HG03045 (cell line): ENCODE results near the gene NPLOC4.

Experiments
- ATAC-seq: cut with Tn5 transposase; IDR thresholded peaks from one replicate; pipeline ENCODE4 v1.9.1; 2021; ENCODE audit warnings: mild to moderate bottlenecking, moderate library complexity; ENCODE audit not compliant: unreplicated experiment

Gene NPLOC4

DNA sequence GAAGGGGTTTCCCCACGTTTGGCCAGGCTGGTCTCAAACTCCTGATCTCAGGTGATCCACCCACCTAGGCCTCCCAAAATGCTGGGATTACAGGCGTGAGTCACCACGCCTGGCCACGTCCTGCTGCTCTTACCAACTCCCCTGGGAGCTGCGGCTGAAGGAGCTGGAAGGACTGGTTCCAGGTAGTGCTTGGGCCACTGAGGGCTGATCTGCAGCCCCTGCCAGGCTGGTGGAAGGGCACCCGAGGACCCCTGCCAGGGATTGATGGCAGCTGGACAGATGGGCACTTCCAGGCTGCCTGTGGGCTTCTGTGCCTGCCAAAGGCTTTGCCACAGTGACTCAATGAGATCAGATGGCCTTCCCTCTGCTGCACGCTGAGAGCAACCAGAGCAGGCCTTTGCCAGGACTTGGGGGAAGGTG is 27.1 kb upstream of the NPLOC4 start:
- ATAC-seq = no peak

DNA sequence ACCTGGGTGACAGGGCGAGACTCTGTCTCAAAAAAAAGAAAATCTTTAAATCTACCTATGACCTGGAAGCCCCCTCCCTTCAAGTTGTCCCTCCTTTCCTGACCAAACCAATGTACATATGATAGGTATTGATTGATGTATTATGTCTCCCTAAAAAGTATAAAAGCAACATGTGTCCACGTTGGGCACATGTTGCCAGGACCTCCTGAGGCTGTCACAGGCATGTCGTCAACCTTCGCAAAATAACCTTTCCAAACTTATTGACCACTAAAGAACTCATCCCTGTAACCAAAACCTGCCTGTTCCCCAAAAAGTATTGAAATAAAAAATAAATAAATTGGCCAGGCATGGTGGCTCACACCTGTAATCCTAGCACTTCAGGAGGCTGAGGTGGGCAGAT is 25.1 kb upstream of the NPLOC4 start:
- ATAC-seq = no peak

DNA sequence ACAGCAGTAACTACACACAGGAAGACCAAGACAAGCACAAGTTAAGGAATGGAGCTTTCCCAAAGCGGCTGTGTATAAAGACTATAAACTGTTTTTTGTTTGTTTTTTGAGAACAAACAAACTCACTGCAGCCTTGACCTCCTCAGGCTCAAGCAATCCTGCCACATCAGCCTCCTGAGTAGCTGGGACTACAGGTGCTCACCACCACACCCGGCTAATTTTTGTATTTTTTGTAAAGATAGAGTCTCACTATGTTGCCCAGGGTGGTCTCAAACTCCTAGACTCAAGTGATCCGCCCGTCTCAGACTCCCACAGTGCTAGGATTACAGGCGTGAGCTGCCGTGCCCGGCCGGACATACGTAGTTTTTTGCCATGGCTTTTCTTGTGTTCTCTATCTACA is 23.5 kb upstream of the NPLOC4 start:
- no peak for ATAC-seq

DNA sequence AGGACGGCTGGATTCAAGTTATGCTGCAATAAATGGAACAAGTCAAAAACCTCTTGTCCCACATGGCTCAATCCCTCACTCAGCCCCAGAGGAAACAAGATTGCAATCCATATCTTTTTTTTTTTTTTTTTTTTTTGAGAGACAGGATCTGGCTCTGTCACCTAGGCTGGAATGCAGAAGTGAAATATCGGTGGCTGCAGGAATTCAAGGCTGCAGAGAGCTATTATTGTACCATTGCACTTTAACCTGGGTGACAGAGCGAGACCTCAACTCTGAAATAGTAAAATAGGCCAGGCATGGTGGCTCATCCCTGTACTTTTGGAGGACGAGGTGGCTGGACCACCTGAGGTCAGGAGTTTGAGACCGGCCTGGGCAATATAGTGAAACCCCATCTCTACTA is 22.1 kb upstream of the NPLOC4 start:
- ATAC-seq = no peak

DNA sequence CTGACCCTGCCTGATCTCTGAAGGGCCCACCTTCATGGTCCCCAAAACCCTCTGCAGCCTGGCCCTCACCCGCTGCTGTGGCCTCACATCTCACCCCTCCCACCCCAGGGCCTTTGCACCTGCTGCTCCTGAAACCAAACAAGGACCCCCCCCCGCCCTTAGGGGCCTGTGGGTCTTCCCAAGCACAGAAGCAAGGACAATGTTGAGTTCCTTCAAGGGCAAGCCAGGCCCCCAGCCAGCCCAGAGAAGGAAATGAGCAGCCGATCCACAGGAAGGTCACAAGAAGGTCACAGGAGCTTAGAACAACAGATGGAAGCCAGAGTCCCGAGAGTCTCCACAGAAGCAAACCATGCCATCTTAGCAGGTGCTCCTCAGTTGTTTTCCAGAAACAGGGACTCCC is 19.9 kb upstream of the NPLOC4 start:
- ATAC-seq = no peak

DNA sequence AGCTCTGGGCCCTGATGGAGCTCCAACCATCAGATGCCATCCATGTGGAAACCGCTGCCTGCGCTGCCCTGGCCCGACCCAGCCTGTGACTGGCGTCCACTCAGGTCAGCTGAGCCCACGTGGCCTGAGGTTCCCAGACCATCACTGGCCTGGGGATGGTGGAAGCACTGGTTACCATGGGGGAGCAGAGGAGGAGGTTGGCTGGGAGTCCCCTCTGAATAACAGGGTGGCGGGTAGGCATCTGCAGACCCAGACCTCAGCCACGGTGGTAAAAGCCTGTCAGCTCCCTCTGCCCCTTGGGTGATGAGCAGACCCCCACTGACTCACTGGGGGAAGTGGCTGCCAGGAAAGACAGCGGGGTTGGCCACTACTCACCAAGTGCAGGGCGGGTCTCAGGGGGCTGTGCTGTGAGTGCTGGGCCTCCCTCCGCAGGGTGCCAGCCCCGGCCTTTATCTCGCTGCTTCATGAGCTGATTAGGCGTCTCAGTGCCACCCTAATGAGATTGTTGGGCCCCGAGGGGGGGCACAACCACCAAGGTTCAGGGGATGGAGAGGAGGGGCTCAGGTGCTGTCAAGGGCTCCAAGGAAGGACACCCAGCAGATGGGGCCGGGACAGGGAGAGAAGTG is 19.3 kb upstream of the NPLOC4 start, which contains the start of gene PDE6G:
Gene PDE6G, minus strand, starts transcription at position 425 of the 626 bp plus-strand sequence. CDS start 3,237 bp downstream, outside the sequence.
- ATAC-seq = no peak

DNA sequence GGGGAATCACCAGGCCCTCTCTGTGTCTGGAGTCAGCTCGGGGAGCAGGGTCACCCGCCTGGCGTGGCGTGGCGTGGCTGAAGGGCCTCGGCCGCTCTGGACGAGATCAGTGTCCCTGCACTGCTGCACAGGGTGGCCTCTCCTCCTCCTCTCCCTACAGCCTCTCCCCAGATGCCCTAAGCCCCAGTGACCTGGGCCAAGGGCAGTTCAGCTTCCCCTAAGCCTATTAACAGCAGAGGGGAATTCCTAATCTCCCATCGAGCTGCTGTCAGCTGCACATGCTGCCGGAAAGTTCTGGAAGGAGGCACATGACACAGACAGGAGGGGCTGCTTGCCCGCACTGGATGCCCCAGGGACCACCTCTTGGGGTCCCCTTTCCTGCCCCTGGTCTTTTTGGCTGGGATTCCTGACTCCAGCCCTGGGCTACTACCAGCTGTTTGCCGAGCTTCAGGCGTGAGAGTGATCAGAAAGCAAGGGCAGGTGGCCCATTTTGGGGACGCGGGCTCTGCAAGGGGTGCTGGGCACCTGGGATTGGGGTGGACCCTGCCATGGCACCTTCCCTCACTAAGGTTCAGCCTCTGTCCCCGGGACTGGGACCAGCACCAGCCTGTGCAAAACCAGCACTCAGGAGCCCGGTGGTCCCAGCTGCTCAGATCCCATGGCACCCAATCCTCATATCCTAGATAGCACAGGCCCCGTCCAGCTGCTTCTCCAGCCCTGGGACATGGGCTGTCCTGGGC is 18.6 kb upstream of the NPLOC4 start:
- ATAC-seq = no peak

DNA sequence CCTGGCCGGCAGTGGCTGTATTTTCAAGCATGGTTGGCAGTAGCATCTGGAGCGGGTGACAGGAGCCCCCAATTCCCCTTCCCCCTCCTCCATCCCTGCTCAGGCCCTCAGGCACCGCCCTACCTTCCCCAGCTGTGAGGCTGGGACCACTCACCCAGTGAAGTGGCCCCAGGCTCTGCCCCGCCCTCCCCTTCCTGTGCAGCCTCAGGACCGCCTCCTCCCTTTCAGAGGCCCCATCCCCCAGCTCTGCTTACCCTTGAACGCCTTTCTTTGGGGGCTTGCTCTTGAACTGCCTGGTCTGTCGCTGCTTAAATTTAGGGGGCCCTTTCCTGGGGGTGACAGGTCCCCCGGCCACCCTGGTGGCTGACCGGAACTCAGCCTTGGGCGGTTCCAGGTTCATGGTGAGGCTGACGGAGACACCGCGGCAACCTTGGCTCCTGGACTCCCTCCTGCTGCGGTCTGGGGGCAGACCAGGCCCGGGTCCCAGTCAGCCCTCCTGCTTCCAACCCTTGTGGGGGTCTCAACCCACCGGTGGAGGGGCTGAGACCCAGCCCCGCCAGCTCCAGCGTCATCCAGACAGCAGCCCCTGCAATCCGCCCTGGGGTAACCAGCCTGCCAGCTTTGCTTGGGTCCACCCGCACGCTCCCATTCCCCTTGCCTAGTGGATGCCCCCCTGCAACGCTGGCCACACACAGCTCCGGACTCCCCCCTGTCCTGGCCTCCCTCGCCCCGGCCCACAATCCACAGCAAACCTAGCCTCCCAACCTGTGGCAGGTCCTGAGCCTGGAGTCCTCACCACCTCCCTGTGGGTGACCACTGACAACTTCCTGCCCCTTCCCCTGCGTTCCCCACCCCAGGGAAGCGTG is 16.2 kb upstream of the NPLOC4 start:
- ATAC-seq = no peak

DNA sequence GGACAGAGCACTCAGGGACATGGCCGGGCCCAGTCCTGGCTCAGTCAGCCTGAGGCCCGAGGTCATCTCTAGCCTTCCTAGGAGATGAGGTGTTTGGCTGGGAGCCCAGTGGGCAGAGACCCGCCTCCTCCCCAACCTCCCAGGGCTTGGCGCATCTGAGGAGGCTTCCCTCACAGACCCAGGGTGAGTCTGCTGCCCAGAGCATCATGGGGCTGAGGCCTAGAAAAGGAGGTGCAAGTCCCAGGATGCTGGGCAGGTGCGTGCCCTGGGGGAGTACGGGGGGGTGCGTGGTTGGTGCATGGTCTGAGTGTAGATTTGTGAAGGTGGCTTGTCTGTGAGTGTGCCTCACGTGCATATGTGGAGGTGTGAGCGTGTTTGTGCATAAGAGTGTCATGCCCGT is 14.8 kb upstream of the NPLOC4 start:
- no peak for ATAC-seq

DNA sequence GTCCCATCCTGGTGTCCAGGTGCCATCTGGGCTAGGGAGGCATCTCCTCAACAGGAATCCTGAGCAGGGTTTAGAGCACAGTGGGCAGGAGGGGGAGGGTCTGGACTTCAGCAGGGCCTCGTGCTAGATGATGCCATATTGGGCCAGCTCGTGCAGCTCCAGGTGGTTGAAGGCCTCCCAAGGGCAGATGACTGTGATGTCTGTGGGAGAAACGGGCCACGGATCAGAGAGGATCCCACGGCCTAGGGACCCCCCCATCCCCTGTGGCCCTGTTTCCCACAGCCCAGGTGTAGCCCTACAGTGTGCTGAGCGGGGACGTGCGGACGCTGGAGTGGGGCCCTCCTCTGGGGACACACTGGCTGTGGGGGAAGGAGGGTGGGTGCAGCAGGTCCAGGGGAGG is 14.0 kb upstream of the NPLOC4 start:
- ATAC-seq = no peak

DNA sequence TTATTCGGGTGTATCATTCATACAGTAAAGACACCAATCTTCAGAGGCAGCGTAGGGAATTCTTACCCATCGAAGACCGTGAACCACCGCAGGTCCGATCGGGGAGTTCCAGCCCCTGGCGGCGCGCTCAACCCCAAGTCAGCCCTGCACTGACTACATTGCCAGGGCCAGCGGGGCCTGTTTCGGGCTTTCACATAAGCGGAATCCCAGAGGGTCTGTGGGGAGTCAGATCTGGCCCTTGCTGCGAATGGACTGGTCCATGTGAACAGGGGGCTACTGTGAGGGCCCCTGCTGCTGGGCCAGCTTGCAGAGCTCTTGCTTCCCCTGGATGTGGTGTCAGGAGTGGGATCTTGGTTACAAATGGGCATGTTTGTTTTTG is 11.8 kb upstream of the NPLOC4 start:
- no peak for ATAC-seq

DNA sequence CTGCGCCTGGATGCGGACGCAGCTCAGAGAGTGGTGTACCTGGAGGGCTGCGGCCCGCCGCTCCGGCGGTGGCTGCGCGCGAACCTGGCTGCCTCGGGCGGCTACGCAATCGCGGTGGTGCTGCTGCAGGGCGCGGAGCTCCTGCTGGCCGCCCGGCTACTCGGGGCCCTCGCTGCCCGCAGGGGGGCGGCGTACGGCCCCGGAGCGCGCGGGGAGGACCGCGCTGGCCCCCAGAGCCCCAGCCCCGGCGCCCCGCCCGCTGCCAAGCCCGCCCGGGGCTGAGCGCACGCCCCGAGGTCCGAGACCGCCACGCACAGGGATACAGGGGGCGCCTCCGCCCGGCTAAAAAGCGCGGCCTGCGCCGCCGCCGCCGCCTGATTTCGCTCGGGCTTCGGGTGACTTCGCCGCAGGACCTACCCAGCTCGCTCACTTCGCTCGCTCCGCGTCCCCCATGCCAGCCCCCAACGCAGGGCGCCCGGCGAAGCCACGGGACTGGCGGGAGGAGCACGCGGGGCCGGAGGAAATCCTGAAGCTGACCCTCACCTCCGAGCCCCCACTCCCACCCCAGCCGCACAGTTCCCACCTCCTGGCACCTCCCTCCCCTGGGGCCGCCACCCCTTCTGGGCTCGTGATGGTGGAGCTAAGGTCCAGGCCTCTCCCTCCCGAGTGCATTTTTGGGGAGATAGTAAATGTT is 11.2 kb upstream of the NPLOC4 start:
- no peak for ATAC-seq

DNA sequence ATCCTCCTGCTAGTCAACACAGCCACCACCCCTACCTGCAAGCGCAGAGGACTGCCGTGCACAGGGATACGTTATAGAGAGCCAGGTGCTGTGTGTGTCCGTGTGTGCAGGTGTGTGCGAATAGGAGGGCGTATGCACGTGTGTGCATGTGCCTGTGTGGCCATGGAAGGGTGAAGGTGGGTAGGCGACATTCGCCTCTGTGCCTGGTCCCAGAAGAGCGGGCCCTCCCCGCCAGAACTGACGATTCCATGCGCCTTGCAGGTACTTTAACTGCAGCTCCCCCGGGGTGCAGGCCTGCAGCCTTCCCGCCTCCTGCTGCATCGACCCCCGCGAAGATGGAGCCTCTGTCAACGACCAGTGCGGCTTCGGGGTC is 10.7 kb upstream of the NPLOC4 start:
- ATAC-seq = no peak

DNA sequence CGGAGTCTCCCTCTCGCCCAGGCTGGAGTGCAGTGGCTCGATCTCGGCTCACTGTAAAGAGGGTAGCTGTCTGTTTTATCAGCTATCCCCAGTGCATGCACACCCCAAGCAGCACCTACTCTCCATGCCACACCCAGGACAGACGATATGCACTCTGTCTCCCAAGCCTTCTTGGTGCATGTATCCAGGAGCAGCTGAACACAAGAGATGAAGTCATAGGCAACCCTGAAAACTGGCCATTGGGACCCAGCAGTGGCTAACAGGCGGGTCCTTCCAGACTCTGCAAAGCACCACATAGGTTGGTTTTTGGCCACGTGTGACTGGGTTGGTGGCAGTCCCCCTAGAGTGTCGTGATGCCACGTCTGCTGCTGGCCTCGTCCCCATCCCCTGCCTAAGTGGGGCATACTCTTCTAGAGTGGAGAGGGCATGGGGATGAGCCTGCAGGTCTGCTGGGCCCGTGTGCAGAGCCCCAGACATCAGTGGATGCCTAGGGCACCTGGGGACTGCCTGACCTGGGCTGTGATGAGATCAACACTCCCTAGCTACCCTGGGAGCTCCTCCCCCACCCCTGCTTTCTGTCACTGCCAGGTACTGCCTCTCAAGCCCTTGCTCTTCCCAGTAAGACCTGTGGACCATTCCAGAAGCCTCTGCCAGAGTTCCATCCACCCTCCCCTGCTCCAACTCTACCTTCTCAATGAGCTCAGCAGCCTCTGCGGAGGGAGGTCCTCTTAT is 10.1 kb upstream of the NPLOC4 start:
- ATAC-seq = no peak

DNA sequence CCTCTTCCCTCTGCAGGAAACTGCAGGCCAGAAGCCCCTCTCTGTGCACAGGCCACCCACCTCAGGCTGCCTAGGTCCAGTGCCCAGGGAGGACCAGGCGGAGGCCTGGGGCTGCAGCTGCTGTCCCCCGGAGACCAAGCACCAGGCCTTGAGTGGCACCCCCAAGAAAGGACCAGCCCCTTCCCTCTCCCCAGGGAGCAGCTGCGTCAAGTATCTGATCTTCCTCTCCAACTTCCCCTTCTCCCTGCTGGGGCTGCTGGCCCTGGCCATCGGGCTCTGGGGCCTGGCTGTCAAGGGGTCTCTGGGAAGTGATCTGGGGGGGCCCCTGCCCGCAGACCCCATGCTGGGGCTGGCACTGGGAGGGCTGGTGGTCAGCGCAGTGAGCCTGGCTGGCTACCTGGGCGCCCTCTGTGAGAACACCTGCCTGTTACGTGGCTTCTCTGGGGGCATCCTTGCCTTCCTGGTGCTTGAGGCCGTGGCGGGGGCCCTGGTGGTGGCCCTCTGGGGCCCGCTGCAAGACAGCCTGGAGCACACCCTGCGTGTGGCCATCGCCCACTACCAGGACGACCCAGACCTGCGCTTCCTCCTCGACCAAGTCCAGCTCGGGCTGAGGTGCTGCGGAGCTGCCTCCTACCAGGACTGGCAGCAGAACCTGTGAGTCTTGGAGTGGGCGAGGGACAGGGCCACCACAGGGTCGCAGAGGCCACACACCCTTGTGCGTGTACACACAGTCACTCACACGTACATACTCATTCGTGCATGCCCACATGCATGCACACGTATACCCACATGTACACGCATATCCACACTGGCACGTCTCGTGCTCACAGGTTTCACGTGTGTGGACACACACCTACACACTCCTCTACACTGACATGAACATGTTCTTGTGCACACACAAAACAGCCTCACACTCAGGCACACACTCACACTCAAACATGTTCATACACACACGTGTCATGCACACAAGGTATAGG is 8.4 kb upstream of the NPLOC4 start:
- ATAC-seq = no peak

DNA sequence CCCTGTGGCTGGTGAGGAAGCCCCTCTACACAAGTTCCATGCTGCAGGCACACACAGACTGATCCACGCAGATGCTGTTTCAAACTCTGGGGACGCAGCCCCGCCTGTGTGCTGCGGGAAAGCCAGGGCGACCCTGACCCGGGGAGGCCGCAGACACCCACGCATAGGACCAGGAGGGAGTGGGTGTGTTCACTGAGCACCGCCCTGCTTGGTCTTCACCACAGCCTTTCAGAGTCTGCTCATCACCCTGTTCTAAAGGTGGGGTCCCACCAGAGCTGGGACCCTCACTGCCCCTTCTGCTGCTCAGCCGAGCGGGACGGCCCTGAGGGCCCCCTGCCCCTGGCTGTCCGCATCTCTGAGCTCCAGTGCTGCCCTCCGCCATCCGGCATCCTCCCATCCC is 7.6 kb upstream of the NPLOC4 start:
- no peak for ATAC-seq

DNA sequence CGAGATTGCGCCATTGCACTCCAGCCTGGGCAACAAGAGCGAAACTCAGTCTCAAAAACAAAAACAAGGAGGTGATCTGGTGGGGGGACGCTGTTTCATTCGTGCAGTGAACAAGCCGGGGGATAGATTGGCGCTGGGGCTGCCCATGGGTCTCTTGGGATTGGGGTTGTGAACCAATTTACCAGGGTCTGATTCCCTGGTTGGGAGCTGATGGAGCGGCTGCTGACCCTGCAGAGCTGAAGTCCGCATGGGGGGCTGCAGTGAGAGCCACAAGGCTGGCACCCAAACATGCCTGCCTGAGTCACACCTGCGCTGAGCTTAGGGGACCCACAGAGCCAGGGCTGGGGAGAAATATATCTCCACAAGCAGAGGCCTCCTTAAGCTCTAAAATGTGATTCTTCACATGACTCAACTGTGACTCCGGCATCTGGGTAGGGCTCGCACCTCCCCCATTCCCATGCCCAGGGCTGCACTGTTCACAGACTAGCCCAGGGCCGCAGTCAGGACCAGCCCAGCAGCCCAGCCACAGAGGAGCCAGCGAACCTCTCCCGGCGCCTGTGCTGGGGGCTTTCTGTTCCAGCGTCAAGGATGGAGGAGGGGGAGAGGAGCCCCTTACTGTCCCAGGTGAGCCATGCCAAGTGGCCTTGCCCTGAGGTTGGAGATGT is 5.0 kb upstream of the NPLOC4 start:
- no peak for ATAC-seq

DNA sequence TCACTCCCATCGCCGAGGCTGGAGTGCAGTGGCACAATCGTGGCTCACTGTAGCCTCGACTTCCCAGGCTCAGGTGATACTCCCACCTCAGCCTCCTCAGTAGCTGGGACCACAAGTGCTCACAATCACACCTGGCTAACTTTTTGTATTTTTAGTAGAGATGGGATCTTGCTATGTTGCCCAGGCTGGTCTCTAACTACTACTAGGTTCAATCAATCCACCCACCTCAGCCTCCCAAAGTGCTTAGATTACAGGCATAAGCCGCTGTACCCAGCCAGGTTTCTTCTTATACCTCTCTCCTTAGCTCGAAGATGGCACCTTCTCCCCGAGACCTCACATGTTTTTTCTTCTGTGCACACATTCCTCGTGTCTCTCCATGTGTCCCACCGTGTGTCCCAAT is 3.1 kb upstream of the NPLOC4 start:
- no peak for ATAC-seq

DNA sequence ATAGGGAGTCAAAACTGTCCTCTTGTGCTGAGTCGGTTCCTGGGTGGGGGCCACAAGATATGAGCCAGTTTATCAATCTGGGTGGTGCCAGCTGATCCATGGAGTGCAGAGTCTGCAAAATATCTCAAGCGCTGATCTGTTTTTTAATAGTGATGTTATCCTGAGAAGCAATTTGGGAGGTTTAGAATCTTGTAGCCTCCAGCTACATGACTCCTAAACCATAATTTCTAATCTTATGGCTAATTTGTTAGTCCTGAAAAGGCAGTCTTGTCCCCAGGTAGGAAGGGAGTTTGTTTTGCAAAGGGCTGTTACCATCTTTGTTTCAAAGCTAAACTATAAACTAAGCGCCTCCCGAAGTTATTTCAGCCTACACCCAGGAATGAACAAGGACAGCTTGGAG is 1.8 kb upstream of the NPLOC4 start:
- ATAC-seq = no peak
